C1 segment of cervical spinal cord (tissue), 14 donors: Measurements from ENCODE around the gene HCRTR1.

Experiments used
- DNase-seq, 14 donors: peaks; one replicate each; lab custom pipeline; 2025; lab: John Stamatoyannopoulos, UW

Gene HCRTR1

DNA sequence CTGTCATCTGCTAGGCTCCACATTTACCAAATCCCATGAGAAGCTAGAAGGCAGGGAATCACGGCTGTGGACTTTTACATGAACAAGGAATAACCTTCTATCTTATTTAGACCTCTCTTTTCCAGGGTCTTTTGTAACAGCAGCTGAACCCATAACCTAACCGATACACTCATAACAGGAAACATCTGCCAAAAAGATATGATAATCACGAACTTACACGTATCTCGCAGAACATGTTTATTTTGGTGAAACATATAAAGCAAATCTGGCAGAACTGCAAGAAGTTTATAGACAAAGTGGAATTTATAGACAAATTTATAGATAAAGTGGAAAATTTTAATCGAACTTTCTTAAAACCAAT is 20.8 kb upstream of the HCRTR1 start:
- DNase-seq: no peak

GRCh38 chr1:31598980-31599379 is 18.5 kb upstream of the HCRTR1 start:
- DNase-seq: no peak

DNA sequence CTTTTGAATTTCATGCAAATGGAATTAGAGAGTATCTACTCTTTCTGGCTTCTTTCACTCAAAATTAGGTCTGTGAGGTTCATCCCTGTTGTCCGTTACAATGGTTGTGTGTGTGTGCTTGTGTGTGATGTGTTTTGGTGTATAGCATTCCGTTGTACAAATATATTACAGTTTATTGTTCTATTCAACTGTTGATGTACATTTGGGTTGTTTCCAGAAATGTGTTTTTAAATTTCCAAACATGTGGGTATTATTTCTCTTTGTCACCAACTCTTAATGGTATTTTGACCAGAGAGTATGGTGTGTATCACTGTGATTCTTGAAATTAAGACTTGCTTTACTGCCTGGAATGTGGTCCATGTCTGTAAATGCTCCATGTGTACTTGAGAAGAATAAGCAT is 16.8 kb upstream of the HCRTR1 start:
- no peak for DNase-seq

DNA sequence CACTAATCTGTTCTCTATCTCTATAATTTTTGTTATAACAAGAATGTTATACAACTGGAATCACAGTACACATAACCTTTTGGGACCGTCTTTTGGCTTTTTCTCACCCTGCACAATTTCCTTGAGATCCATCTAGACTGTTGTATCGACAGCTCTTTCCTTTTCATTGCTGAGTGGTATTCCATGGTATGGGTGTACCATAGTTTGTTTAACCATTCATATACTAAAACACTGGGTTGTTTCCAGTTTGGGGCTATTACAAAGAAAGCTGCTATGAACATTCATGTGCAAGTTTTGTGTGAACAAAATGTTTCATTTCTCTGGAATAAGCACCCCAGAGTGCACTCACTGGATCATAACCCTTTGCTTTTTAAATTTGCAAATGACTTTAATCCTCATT is 15.4 kb upstream of the HCRTR1 start:
- no peak for DNase-seq

DNA sequence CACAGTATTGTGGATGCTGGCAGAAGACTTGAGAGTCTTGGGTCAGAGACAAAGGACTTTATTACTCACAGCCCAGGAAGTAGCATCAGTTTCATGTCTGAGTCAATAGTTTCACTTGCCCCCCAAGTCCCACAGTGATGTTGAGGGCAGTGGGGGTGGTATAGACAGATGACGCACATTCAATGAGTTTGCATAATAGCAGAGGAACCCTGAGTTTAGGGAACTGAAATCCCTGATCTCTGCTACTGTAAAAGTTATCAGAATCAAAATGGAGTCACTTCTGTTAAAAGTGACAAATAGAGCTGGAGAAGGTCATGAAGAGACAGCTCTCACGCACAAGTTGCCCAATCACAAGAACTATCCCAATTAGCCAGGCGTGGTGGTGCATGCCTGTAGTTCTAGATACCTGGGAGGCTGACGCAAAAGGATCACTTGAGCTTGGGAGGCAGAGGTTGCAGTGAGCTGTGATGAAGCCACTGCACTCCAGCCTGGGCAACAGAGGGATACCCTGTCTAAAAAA is 11.5 kb upstream of the HCRTR1 start:
- no peak for DNase-seq

DNA sequence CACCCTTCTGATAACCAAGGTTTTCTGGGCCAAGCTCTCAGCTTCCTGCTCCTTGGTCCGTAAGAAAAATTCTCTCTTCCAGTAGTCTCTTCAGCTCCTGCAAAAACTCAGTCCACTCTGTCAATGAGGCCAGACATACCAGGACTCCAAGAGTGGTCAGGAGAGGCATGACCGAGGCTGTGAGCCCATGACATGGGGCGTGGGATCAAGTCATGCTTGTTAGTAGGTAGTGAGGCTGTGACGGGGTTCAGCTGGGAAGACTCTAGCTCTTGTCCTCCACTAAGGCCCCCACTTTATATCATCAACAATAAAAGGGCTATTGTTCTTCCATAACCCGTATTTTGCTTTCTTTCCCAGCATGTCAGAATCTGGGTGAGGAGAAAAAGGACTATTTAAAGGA is 10.1 kb upstream of the HCRTR1 start:
- DNase-seq: no peak

GRCh38 chr1:31609514-31610118 is 7.9 kb upstream of the HCRTR1 start:
- no peak for DNase-seq

GRCh38 chr1:31614414-31615005 is 3.0 kb upstream of the HCRTR1 start:
- DNase-seq: no peak

- DNase-seq: no peak
Observed at GRCh38 chr1:31615414-31615813, 2.1 kb upstream of the HCRTR1 start.

- no peak for DNase-seq
Observed at GRCh38 chr1:31615939-31616338, 1.6 kb upstream of the HCRTR1 start.

GRCh38 chr1:31617916-31618746 is 642 bp downstream of the HCRTR1 start:
- peak in 2 of 14 donors; percentile 6 to 15 for DNase-seq

- no peak for DNase-seq
Observed at GRCh38 chr1:31618916-31619846, 1.7 kb downstream of the HCRTR1 start.

DNA sequence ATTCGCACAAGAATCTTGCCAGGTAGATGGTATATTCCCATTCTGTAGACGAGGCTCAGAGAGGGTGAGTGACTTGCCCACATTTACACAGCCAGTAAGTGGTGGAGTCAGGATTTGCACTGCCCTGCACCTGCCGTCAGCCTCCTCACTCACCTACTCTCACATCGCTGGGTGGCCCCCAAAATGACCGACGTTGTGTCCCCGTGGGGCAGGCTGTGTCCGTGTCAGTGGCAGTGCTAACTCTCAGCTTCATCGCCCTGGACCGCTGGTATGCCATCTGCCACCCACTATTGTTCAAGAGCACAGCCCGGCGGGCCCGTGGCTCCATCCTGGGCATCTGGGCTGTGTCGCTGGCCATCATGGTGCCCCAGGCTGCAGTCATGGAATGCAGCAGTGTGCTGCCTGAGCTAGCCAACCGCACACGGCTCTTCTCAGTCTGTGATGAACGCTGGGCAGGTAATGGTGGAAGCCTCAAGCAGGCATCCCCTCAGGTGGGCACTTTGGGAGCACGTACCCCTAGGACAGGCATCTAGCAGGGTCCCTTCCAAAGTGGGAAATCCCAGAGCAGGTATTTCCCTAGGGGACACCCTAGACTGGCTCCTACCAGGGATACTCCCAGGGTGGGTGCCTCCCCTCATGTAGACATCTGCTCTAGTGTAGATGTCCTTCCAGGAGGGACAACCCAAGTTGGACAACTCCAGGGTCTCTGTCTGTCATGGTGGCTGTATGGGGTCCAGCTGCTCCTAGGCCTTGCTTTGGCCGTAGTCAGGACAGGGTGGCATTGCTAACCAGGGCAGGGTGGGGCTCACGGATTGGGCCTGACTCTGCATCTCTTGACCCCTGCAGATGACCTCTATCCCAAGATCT is 3.4 kb downstream of the HCRTR1 start:
- no peak for DNase-seq

DNA sequence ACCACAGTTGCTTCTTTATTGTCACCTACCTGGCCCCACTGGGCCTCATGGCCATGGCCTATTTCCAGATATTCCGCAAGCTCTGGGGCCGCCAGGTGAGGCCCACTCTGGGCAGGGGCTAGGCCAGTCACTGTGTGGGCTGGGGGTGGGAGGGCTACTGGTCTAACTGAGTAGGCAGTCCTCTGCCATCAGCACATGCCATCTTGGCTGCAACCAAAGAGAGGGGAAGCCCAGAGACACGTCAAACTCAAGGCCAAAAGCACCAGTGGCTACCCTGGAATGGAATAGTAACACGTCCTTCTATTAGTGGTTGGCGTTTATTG is 4.0 kb downstream of the HCRTR1 start:
- DNase-seq: no peak

DNA sequence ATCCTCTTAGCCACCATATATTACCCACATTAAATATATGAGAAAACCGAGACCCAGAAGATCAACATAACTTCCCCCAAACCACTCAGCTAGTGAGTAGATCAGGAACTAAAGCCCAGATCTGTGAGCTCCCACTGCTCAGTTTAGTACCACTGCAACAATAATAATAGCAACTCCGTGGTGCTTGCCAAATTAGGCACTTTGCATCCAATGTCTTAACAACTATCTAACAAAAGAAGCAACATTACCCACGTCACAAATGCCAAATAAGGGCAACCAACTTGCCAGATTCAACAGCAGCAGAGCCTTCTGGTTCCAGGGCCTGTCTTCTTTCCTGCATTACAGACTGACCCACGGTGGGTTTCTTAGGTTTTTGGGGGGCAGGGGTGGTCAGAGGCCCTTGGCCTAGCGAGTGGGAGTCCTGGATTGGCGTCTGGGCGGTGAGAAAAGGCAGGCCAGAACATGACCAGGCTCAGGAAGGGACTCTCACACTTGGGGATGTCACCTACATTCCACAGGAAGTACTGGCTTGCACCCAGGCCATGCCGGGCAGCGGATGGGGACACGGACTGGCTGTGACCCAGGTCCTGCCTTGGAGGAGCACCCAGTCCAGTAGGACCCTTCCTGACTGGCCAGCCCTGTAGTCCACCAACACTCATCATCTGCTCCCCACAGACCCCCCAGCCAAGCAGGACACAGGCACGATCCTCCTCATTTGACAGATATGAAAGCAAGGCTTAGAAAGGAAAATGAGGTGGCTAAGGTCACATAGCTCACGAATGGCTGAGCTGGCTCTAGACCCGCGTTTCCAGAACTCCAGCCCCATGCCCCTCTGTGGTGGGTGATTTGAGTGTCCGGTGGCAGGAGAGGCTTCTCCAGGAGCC is 4.6 kb downstream of the HCRTR1 start:
- DNase-seq: no peak

DNA sequence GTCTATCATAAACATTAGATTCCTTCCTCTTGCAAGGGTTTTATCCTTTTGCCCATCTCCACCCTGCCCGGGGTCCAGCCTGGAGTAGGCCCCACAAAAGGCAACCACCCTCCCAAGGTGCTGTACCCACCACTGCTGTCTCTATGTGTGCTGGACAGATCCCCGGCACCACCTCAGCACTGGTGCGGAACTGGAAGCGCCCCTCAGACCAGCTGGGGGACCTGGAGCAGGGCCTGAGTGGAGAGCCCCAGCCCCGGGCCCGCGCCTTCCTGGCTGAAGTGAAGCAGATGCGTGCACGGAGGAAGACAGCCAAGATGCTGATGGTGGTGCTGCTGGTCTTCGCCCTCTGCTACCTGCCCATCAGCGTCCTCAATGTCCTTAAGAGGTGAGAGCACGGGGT is 5.9 kb downstream of the HCRTR1 start:
- no peak for DNase-seq

- DNase-seq: no peak
Observed at GRCh38 chr1:31624309-31624708, 6.8 kb downstream of the HCRTR1 start.

DNA sequence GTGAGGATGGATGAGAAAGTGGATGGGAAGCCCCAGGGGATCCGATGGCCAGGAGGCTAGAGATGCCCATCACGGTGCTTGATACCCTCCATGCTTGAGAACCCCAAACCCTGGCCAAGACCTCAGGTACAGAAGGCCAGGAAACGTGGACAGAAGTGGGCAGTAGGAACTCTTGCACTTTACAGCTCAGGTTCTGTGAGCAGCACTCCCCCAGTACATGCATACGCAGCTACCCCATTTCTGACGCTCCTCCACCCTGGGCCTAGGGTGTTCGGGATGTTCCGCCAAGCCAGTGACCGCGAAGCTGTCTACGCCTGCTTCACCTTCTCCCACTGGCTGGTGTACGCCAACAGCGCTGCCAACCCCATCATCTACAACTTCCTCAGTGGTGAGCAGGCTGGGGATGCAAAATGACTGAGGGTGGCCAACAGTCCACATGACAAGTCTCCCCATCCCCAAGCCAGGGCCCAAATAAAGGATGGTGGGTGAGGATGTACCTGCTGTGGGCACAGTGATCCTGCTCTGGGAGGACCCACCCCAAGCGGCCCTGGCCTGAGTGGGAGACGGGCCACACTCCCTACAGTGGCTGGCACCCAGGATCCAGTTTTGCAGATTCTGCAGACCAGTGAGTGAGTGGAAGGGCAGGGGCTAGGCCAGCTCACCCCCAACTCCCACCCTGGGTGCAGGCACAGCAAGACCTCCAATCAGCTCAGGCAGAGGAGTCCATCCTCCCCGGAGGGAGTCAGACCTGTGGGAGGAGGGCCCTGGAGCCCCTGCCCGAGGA is 7.4 kb downstream of the HCRTR1 start:
- DNase-seq: no peak

DNA sequence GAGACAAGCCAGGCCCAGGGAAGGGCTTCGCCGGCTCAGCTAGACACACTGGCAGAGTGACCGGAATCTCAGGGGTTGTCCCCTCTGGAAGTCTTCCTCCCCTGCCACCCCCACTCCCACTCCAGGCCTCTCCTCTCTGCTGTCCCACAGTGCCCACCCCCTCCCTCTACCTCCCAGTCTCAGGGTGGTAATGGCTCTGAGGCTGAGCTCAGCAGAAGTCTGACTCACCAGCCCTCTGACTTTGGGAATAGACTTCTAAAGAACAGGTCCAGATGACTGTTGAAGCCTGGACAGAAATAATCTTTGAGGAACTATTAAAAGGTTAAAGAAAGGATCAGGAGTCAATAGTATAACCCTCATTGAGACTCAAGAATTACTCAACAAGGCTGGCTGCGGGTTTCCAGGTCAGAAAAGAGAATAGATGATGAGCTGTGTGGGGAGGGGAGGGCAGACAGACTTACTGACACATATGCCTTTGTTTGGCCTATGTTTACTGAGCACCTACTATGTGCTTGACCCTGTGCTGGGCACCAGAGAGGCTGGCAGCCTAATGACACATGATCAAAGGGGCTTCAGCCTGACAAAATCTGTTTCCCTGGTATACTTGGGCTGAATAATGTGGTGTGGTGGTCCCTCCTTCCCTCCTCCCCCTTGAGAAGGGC is 8.2 kb downstream of the HCRTR1 start:
- DNase-seq: no peak
